T-helper 1 cell treated with Interleukin-12 subunit alpha and Interleukin-12 subunit beta and Interleukin-4 antibody, amounts not matched to agents 30 ng/mL and 1 ng/mL, for 36 hours (primary cell): ENCODE results near the gene VMA21. TPM values are rescaled to one million over a fixed set of nuclear protein-coding genes. Genes with fewer than 3 reads are reported as not detected.

Experiments used
- intact Hi-C: fragments of 100-400 bp; cut with micrococcal nuclease; formaldehyde crosslinking; loops from one replicate; pipeline ENCODE4 v1.15.1; 2024
- total RNA-seq: library from RNA; stranded (reverse); gene quantifications from 2 replicates; pipeline ENCODE4 v1.2.3, GENCODE V29; 2022

VMA21 gene
- 36.1 and 36.3 TPM in 2 replicates for total RNA-seq

DNA sequence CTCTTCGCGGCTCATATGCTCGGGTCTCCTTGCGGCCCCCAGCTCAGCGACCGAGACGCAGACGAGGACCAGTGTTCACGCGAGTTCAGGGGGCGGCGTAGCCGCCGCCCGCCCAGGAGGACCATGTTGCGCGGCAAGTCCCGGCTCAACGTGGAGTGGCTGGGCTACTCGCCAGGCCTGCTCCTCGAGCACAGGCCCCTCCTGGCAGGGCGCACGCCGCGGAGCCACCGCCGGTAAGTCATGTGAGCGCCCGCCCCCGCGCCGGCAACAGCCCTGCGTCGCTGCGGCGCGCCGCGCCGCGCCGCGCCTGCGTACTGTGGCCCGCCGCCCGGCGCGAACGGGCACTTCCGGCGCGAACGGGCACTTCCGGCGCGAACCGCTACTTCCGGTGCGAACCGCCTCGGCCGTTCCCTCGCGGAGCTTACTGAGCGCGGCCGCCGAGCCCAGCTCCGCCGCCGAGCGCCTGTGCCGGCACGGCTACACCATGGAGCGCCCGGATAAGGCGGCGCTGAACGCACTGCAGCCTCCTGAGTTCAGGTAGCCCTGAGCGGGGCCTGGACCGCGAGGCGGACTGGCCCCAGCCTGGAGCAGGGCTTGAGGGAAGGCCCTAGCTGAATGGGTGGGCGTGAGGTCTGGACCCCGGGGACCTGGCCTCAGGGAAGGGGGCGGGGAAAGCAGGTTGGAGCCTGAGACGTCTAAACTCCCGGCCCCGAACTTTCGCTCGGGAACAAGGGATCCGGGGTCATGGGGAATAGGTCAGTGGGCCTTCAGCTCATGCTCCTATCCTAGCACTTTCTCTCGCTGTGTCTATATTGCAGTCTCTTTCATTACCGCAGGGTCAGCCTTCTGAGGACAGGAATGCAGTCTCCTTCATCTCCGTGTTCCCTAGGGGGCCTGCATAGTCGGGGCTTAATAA lies at the start of gene VMA21:
Gene VMA21, plus strand, starts transcription at position 382 of the 916 bp plus-strand sequence. Its CDS starts 103 bp downstream, at position 485.
- intact Hi-C loops, result loop anchor here (1.0 to 10.0 kb wide), 8 partner anchors 50 to 1456 kb away; partner anchors contain the start of genes CD99L2, CETN2, MAMLD1 and MTMR1

DNA sequence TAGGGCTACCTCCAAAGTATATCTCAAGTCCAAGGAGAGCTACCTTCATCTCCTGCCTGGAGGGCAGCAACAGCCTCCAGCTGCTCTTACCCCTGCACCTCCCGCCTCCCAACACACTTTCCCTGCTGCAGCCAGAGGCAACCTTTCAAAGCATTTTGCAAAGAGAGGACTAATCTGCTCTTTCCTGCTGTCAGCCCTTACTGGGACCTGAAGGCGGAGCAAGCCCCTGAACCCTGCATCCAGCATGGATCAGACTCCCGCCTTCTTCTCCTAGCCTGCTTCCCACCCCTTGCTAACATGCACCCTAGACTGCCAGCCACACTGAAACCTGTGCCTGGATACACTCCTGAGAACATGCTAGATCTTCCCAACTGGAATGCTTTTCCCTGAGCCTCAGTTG lies 37.7 kb upstream of the VMA21 start:
- intact Hi-C loops, result no loop called here

DNA sequence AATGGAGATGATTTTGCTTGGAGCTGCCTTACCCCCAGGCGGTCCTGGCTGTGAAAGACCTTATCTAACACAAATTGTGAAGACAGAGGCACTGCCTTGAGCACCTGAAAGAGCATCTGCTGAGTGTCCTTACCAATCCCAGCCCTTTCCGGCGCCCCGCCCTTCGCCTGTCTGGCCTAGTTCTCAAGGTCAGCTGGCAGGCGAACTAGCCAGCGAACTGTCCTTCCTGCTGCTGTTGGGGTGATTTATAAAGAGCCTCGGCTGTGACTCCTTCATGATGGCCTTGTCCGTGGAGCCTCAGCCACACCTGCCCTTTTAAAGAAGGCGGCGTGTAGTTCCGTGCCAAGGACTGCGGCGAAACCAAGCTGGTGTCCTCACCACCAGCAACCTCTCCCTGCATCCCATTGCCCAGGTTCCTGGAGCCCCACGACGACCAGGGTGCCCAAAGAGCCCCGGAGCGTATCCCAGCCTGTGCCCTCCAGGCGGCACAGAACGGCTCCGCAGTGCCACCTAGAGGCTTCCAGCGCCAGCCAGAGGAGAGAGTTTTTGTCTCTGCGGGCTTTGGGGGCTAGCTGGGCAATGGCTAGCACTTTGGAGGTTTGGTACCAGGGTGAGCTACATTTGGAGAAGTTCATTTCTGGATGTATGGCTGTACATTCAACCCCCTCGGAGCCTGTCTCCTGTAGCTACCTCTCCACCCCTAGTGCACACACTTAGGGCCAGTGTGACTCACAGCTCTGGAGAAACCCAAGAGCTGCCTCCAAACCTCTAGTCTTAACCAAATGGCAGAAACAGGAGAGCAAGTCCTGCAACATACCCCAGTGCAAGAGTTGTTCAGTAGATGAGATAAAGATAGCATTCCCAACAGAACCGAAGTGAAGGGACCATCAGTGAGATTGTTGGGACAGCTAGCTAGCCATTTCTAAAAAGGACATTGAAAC lies 36.8 kb upstream of the VMA21 start:
- intact Hi-C loops, result loop anchor here (1.0 kb wide), 1 partner anchor 209 kb away; no protein-coding TSS in a partner anchor

DNA sequence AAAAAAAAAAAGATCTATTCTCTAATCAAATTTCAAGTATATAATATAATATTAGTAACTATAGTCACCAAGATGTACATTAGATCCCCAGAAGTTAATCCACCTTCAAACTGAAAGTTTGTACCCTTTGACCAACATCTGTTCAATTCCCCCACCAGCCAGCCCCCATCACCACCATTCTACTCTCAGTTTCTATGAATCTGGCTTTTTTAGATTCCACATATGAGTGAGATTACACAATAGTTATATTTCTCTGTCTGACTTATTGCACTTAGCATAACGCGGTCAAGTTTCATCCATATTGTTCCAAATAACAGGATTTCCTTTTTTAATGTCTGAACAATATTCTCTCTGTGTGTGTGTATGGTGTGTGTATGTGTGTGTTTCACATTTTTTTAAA lies 33.7 kb upstream of the VMA21 start:
- intact Hi-C loops, result no loop called here

GRCh38 chrX:151365579-151365978 lies 31.4 kb upstream of the VMA21 start:
- intact Hi-C loops, result no loop called here

DNA sequence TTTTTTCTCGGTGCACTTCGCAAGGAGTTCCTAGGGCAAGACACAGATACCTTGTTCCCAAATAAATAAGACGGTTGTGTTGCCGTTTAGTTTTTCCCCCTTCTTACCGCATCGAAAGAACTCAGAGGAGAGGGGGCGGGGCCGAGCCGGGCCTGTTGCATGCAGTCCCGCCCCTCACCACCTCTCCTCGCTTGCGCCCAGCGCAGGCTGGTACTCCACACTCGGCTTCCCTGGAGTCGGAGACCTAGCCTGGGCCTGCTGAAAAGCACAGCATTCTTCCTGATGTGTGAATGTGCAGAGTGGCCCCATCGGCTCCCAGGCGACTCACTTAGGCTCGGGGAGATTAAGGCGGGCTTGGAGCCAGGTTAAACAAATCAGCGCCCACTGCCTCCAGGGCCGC lies 26.1 kb upstream of the VMA21 start:
- intact Hi-C loops, result no loop called here

DNA sequence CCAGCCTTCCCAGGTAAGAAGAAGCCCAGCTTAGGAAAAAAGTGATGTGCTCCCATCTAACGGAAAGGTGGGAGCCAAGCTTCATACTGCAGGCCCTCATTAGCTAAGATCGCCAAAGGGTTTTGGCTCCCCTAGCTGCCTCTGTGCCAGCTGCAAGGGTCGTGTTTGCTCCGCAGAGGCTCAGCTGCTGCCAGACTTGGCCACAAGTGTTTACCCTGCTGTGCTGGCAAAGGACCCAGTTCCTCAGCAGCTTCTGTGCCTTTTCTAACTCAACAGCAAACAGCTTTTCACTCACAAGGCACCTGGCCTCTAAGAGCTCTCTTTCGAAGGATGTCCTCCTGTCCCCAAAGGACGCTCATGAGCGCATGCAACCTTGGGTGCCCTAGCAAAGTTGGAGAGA lies 12.2 kb upstream of the VMA21 start:
- intact Hi-C loops, result no loop called here

DNA sequence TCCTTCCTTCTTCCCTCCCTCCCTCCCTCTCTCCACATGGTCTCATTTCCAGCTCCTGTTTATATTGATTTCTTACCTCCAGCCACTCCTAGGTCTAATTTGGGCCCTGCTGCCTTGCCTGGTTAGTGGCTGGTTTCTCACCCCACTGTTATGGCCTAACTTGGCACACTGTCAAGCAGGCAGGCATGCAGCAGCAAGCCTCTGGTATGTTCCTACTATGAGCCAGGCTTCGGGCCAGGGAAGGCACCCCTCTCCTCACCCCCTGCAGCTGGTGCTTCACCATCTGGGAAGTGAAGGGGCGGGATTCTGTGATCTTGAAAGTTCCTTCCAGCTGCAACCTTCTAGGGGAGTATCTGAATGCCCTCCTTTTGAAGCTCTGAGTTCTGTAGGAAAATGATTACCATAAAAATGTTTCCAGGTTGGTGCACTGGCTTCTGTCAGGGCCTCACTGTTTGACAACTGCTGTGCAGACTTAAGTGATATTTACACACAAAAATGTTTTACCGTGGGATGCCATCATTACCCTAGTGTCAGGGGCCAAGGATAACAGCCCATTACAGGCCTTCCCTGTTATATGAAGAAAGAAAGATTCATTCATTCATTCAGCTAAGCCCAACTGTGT lies 10.1 kb upstream of the VMA21 start:
- intact Hi-C loops, result no loop called here

DNA sequence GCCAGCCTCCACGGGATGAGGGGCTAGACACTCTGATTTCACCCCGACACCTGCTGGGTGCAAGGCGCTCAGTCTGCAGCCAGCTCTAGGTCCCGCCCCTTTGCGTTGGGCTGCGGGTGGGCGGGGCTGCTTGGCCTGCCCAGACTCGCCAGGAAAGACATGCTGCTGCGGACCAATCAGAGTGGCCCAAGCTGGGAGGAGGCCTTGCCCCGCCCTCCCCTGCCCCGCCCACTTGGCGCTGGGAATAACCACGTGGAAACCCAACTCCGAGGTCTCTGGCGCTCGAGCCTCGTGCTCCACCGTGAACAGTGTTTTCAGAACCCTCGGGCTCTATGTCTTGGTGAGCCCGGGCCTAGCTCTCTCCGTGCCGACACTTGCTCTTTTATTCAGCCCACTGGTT lies 5.3 kb upstream of the VMA21 start:
- intact Hi-C loops, result loop anchor here (2.0 to 10.0 kb wide), 3 partner anchors 17 to 627 kb away; no protein-coding TSS in a partner anchor

GRCh38 chrX:151393514-151393913 lies 3.5 kb upstream of the VMA21 start:
- intact Hi-C loops, result loop anchor here (2.0 to 10.0 kb wide), 3 partner anchors 19 to 629 kb away; no protein-coding TSS in a partner anchor

DNA sequence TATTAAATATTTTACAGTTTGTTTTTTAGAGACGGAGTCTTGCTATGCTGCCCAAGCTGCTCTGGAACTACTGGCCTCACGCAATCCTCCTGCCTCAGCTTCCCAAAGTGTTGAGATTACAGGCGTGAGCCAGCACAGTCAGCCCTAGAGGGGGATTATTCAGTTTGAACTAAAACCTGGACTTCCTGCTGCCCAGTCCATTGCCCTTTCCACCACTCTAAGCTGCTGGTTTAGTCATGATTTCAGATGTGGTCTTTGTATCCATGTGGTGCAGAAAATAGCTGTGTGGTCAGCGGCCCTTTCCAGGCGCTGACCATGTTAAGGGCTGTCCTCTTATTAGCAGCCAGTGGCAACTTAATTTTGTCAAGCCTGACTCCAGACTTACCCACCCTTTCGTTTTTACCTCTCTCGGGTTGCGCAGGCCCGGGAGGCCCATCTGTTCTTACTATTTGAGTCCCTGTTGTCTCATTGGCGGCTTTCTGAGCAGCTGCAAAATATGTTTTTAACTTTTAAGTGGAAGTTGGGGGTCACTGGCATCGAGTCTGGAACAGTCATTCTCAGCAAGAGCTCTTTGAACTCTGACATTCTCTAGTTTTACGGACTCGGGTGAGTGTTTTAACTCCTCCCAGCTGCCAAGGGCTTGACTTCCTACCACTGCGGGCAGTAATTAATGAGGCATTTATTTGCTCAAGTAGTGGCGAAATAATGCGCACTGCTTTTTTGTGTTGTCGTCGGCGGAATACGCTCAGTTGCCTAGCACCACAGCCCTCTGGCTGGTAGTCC lies 773 bp upstream of the VMA21 start:
- intact Hi-C loops, result loop anchor here (2.0 to 10.0 kb wide), 7 partner anchors 51 to 1455 kb away; partner anchors contain the start of genes CETN2, MAMLD1, MTMR1 and NSDHL

DNA sequence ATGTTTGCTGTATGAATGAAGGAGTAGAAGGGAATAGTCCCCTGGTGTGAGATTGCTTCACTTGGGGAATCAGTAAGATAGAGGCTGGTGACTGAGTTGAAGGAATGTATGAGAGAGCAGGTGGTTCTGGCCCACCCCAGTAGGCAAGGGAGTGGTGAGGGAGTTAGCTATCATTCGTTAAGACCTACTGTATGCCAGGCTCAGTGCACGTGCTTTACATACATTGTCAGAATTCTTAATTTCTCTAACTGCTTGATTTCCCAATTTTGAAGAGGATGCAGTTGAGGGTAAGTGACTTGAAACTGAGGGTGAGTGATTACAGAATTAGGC lies 700 bp downstream of the VMA21 start:
- intact Hi-C loops, result loop anchor here (1.0 to 10.0 kb wide), 8 partner anchors 50 to 1457 kb away; partner anchors contain the start of genes CD99L2, CETN2, MAMLD1 and MTMR1

DNA sequence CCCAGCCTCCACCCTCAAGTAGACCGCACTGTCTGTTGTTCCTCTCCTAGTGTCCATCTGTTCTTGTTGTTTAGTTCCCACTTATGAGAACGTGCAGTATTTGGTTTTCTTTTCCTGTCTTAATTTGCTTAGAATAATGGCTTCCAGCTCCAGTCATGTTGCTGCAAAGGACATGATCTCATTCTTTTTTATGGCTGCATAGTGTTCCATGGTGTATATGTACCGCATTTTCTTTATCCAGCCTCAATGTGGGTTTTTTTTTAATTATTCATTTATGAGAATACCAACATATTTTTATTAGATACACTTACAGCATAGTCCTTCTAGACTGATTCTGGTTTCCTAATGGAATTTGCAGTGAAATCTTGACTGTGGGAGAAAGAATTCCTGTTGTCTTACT lies 1.3 kb downstream of the VMA21 start:
- intact Hi-C loops, result loop anchor here (5.0 to 10.0 kb wide), 5 partner anchors 49 to 1434 kb away; partner anchors contain the start of genes CETN2, MAMLD1 and NSDHL

DNA sequence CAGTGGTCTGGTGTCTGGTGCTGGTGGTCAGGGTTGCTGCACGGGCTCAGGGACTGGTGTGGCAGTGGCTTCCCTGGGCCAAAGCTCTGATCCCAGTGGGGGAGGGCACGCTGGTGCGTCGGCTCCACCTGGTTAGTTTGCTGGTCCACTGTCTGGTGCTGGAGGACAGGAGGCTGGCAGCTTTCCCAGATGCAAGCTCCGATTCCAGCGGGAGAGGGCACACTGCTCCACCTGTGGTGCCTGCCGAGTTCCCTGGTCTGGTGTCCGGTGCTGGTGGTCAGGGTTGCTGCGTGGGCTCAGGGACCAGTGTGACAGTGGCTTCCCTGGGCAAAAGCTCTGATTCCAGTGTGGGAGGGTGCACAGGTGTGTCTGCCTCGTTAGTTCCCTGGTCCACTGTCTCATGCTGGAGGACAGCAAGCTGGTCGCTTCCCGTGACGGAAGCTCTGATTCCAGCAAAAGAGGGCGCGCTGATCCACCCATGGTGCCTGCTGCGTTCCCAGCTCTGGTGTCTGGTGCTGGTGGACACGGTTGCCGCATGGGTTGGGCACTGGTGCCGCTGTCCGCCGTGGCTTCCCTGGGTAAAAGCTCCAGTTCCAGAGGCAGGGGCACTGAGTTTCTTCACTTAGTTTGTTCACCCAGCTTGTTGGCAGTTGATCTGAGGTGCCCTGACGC lies 5.8 kb downstream of the VMA21 start:
- intact Hi-C loops, result no loop called here

- intact Hi-C loops, result no loop called here
Measured at GRCh38 chrX:151416579-151416978, 19.6 kb downstream of the VMA21 start.

GRCh38 chrX:151419782-151420181 lies 22.8 kb downstream of the VMA21 start:
- intact Hi-C loops, result no loop called here

DNA sequence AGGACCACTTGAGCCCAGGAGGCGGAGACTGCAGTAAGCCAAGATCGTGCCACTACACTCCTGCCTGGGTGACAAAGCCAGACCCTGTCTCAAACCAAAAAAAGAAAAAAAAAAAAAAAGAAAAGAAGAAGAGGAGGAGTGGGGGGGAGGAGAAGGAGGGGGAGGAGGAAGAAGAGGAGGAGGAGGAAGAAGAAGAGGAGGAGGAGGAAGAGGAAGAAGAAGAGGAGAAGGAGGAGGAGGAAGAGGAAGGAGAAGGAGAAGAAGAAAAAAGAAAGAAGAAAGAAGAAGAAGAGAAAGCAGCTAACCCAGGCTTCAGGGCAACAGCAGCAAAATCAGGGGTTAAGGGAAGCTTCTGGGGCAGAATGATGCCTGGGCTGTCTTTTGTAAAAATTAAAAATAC lies 27.5 kb downstream of the VMA21 start:
- intact Hi-C loops, result no loop called here

DNA sequence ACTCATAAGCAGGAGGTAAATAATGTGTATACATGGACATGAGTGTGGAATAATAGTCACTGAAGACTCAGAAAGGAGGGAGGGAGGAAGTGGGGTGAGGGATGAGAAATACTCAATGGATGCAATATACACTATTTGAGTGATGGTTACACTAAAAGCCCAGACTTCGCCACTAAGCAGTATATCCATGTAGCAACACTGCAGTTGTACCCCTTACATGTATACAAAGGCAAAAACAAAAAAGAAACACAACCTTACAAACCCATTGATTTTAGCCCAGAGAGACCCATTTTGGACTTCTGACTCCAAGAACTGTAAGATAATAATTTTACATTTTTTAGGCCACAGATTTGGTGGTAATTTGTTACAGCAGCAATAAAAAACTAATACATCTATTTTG lies 51.5 kb downstream of the VMA21 start:
- intact Hi-C loops, result loop anchor here (5.0 kb wide), 1 partner anchor 51 kb away; the partner anchor contains the start of gene VMA21

GRCh38 chrX:151458824-151459223 lies 61.8 kb downstream of the VMA21 start:
- intact Hi-C loops, result no loop called here
